OCI-LY3 (cell line): ENCODE results near the gene PPAT.

ENCODE experiments used
- H2AFZ ChIP-seq: fragments of 200-600, 300-600 bp; shearing (Covaris generic); 2 replicates; pipeline ENCODE4 v1.6.0; 2014; ENCODE audit warnings: antibody characterized with exemption, low read depth, low read length
- H3K27ac ChIP-seq: fragments of 200-600, 300-600 bp; sonication (generic); 2 replicates; pipeline ENCODE4 v1.5.1; 2014; ENCODE audit warnings: mild to moderate bottlenecking, low read length, moderate library complexity, mixed read lengths
- H3K27me3 ChIP-seq: fragments of 200-600, 300-600 bp; sonication (generic); 2 replicates; pipeline ENCODE4 v1.6.1; 2014; ENCODE audit warnings: low read depth, low read length, mixed read lengths
- H3K36me3 ChIP-seq: fragments of 200-600, 300-600 bp; sonication (generic); replicated peaks from 2 replicates; pipeline ENCODE3; 2014; ENCODE audit warnings: low read depth, low read length, mixed read lengths
- H3K4me1 ChIP-seq: fragments of 300-600, 200-600 bp; sonication (generic); 2 replicates; pipeline ENCODE4 v1.6.1; 2014; ENCODE audit warnings: low read length, mixed read lengths
- H3K4me2 ChIP-seq: fragments of 200-600, 300-600 bp; sonication (generic); 2 replicates; pipeline ENCODE4 v1.6.1; 2014; ENCODE audit warnings: low read length, mixed read lengths
- H3K4me3 ChIP-seq: fragments of 300-600, 200-600 bp; sonication (generic); 2 replicates; pipeline ENCODE4 v1.5.1; 2014; ENCODE audit warnings: antibody characterized with exemption, mild to moderate bottlenecking, low read length, moderate library complexity
- H3K79me2 ChIP-seq: fragments of 300-600, 200-600 bp; shearing (Covaris generic); 2 replicates; pipeline ENCODE4 v1.6.1; 2014; ENCODE audit warnings: mild to moderate bottlenecking, low read length, mixed read lengths
- H3K9ac ChIP-seq: fragments of 300-600, 200-600 bp; shearing (Covaris generic); 2 replicates; pipeline ENCODE4 v1.6.0; 2014; ENCODE audit warnings: mild to moderate bottlenecking, low read length, moderate library complexity
- H3K9me3 ChIP-seq: fragments of 200-600, 300-600 bp; shearing (Covaris generic); 2 replicates; pipeline ENCODE4 v1.6.1; 2014; ENCODE audit warnings: low read length, mixed read lengths; ENCODE audit not compliant: insufficient read depth
- H4K20me1 ChIP-seq: fragments of 200-600, 300-600 bp; sonication (generic); 2 replicates; pipeline ENCODE4 v1.6.1; 2016; ENCODE audit warnings: low read length, mixed read lengths; ENCODE audit not compliant: insufficient read depth
- CTCF ChIP-seq: fragments of 200-600, 300-600 bp; sonication (generic); IDR thresholded peaks from 2 replicates; pipeline ENCODE4 v1.5.1; 2014; ENCODE audit warnings: antibody characterized with exemption, low read length, low read depth
- EZH2phosphoT487 ChIP-seq: fragments of 200-600 bp; shearing (Covaris generic); IDR thresholded peaks from 2 replicates; pipeline ENCODE4 v1.6.1; 2018; ENCODE audit warnings: antibody characterized with exemption, mixed run types, low read depth

Gene PPAT

GRCh38 chr4:56356650-56357049 lies 78.8 kb downstream of the PPAT start:
- no peak for TF ChIP-seq CTCF
- no peak for TF ChIP-seq EZH2phosphoT487
- Histone ChIP-seq H3K36me3 (peaks cover 6% of the 10 kb centered on the region), H3K79me2 (no peaks in the 10 kb centered on the region), H3K27me3 (no peaks in the 10 kb centered on the region), H3K9ac (no peak overlapping the region), H3K4me2 (no peak overlapping the region), H3K4me1 (no peaks in the 10 kb centered on the region), H4K20me1 (no peaks in the 10 kb centered on the region), H3K9me3 (no peaks in the 10 kb centered on the region), H2AFZ (no peak overlapping the region), H3K4me3 (no peak overlapping the region), H3K27ac (no peak overlapping the region)

- no peaks in the 10 kb centered on the region for H4K20me1 ChIP-seq
- H3K27me3 ChIP-seq: no peaks in the 10 kb centered on the region
- no peak overlapping the region for H3K27ac ChIP-seq
- H3K79me2 ChIP-seq: no peaks in the 10 kb centered on the region
- no peak overlapping the region for H3K4me2 ChIP-seq
- H2AFZ ChIP-seq: no peak overlapping the region
- no peaks in the 10 kb centered on the region for H3K4me1 ChIP-seq
- TF ChIP-seq CTCF (no peak), EZH2phosphoT487 (no peak)
- no peaks in the 10 kb centered on the region for H3K9me3 ChIP-seq
- no peak overlapping the region for H3K9ac ChIP-seq
- no peak overlapping the region for H3K4me3 ChIP-seq
- peaks cover 12% of the 10 kb centered on the region for H3K36me3 ChIP-seq
Measured at GRCh38 chr4:56348576-56348975, 86.8 kb downstream of the PPAT start.

GRCh38 chr4:56345458-56345857 lies 90.0 kb downstream of the PPAT start:
- peaks cover 12% of the 10 kb centered on the region for H3K36me3 ChIP-seq
- H3K27ac ChIP-seq: no peak overlapping the region
- no peak overlapping the region for H3K4me2 ChIP-seq
- no peaks in the 10 kb centered on the region for H4K20me1 ChIP-seq
- no peaks in the 10 kb centered on the region for H3K79me2 ChIP-seq
- no peak overlapping the region for H3K4me3 ChIP-seq
- H3K9ac ChIP-seq: no peak overlapping the region
- no peak for TF ChIP-seq EZH2phosphoT487
- no peak for TF ChIP-seq CTCF
- no peak overlapping the region for H2AFZ ChIP-seq
- H3K9me3 ChIP-seq: no peaks in the 10 kb centered on the region
- no peaks in the 10 kb centered on the region for H3K4me1 ChIP-seq
- H3K27me3 ChIP-seq: no peaks in the 10 kb centered on the region
